HFFc6 (cell line): ENCODE data around the gene CABLES2. TPM values are rescaled to one million over a fixed set of nuclear protein-coding genes. Genes with fewer than 3 reads are reported as not detected.

Experiments
- DNase-seq: peaks from one replicate; pipeline ENCODE4 v3.0.0-alpha.2; 2018
- H3K27ac Mint-ChIP-seq: 2 replicates; pipeline ENCODE4 v1.8.0; 2020; ENCODE audit warnings: mild to moderate bottlenecking, mixed read lengths
- H3K27me3 Mint-ChIP-seq: 2 replicates; pipeline ENCODE4 v1.8.0; 2021; ENCODE audit warnings: mild to moderate bottlenecking, moderate library complexity, mixed read lengths; ENCODE audit not compliant: insufficient read depth
- H3K36me3 Mint-ChIP-seq: 2 replicates; pipeline ENCODE4 v1.8.0; 2021; ENCODE audit warnings: low read depth, mixed read lengths
- H3K4me1 Mint-ChIP-seq: 2 replicates; pipeline ENCODE4 v1.8.0; 2020; ENCODE audit warnings: low read depth, mixed read lengths
- H3K4me3 Mint-ChIP-seq: 2 replicates; pipeline ENCODE4 v1.8.0; 2020; ENCODE audit warnings: mild to moderate bottlenecking, moderate library complexity, mixed read lengths
- H3K9me3 Mint-ChIP-seq: 2 replicates; pipeline ENCODE4 v1.8.0; 2020; ENCODE audit warnings: mild to moderate bottlenecking, mixed read lengths
- CTCF ChIP-seq: fragments of 200-600 bp; sonication (generic); IDR thresholded peaks from 2 replicates; pipeline ENCODE4 v1.5.0; 2021; ENCODE audit warnings: antibody characterized with exemption, mild to moderate bottlenecking
- total RNA-seq, 6 experiments: library from RNA; stranded (reverse); fragmentation: NEBNext Ultra II Directional; extraction: Animal tissue kit (Norgen Biotek cat#: 25700); gene quantifications; 2 replicates in 1 of 6; 3 replicates in 5 of 6; pipeline ENCODE4 v1.2.3, GENCODE V29; 2021

Gene CABLES2
- total RNA-seq, 6 experiments from 2014 or later: 4.9 to 7.0 (median 6.6) TPM

GRCh38 chr20:62355516-62355877, 51.6 kb downstream of the CABLES2 start:
- no peak for TF ChIP-seq CTCF
- no peak overlapping the region for H3K4me3 Mint-ChIP-seq
- no peak overlapping the region for H3K27ac Mint-ChIP-seq
- DNase-seq: no peak
- peaks cover 6% of the 10 kb centered on the region; the same call in 1 of the 2 replicates for H3K4me1 Mint-ChIP-seq
- no peaks in the 10 kb centered on the region for H3K9me3 Mint-ChIP-seq
- no peaks in the 10 kb centered on the region for H3K36me3 Mint-ChIP-seq
- no peaks in the 10 kb centered on the region for H3K27me3 Mint-ChIP-seq

- no peak overlapping the region for H3K4me3 Mint-ChIP-seq
- H3K27ac Mint-ChIP-seq: no peak overlapping the region
- TF ChIP-seq CTCF: no peak
- H3K36me3 Mint-ChIP-seq: no peaks in the 10 kb centered on the region
- H3K9me3 Mint-ChIP-seq: no peaks in the 10 kb centered on the region
- DNase-seq: no peak
- no peaks in the 10 kb centered on the region for H3K27me3 Mint-ChIP-seq
- H3K4me1 Mint-ChIP-seq: peaks cover 6% of the 10 kb centered on the region; the same call in 1 of the 2 replicates
Observed at GRCh38 chr20:62354811-62355341, 52.2 kb downstream of the CABLES2 start.

GRCh38 chr20:62354031-62354808, 52.9 kb downstream of the CABLES2 start:
- H3K4me3 Mint-ChIP-seq: no peak overlapping the region
- no peak overlapping the region for H3K27ac Mint-ChIP-seq
- peaks cover 6% of the 10 kb centered on the region; the same call in 1 of the 2 replicates for H3K4me1 Mint-ChIP-seq
- H3K27me3 Mint-ChIP-seq: no peaks in the 10 kb centered on the region
- H3K36me3 Mint-ChIP-seq: no peaks in the 10 kb centered on the region
- TF ChIP-seq CTCF: no peak
- no peak for DNase-seq
- no peaks in the 10 kb centered on the region for H3K9me3 Mint-ChIP-seq

DNA sequence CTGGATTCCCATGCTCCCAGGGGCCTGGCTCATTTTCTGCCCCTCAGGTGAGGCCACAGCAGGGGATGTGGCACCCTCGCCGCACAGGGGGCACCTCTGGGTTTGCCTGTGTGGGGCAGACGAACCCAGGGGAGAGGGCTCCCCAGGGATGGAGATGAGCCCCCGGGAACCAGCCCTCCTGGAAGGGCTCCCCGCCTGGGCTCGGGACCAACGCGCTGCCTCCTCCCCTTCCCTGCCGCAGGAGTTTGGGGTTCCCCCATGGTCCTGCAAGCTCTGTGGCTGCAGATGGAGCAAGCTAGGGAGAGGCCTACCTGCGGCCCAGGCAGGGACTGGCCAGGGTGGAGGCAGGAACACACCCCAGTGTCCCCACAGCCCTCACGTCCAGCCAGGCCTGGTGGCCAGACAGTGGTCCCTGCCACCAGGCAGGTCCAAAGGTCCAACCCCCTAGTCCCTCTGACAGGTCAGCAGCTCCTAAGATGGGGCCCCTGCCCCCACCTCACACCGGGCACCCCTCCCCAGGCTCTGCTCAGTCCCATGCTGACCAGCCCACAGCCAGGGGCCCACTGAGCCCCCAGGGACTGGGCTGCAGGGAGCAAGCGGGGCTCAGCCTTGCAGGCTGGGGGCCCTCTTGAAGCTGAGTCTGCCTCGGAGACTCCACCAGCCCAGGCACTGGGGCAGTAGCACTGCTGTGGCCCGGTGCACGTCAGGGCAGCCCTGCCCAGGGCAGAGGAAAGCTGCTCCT, 53.6 kb downstream of the CABLES2 start:
- H3K4me3 Mint-ChIP-seq: no peak overlapping the region
- H3K27me3 Mint-ChIP-seq: no peaks in the 10 kb centered on the region
- H3K4me1 Mint-ChIP-seq: peaks cover 6% of the 10 kb centered on the region; the same call in 1 of the 2 replicates
- peaks cover 4% of the 10 kb centered on the region for H3K36me3 Mint-ChIP-seq
- peaks cover 5% of the 10 kb centered on the region for H3K9me3 Mint-ChIP-seq
- H3K27ac Mint-ChIP-seq: no peak overlapping the region
- no peak for DNase-seq
- TF ChIP-seq CTCF: no peak

DNA sequence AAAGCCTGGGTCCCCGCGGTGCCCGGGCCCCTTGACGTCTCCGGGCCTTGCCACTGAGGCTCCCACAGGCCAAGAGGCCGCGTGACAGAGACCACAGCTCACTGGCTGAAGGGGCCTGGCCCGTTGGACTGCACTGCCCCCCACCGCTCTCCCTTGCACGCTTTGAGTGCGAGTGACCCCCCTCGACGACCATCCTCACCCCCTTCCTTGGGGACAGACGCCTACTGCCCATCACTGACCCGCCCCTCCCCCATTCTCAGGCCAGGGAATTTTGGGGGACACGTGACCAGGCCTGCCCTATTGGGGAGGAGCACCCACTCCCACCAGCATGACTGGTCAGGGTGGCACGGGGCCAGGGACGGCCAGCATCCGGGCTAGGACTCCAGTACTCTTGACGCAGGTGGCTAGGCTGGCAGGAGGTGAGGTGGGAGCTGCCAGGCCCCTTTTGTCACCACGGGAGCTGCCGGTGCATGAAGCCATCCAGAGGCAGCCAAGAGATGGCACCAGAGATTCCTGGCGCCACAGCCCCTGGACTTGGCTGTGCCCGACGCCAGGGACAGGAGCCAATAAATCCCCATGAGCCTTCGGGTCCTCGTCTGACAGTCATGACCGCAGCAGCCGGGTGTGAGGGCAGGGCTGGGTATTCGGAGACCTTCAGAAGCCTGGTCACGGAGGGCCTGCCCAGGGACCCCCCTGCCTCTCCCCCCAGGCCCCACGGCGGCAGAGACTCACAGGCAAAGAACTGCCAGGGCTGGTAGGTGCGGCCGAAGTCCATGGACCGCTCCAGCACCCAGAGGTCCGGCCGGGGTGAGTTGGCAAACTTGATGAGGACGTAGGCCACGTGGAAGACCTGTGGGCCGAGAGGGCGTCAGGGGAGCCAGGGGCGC, 54.4 kb downstream of the CABLES2 start:
- Mint-ChIP-seq H3K27me3 (peaks cover 4% of the 10 kb centered on the region; the same call in 1 of the 2 replicates), H3K9me3 (peaks cover 11% of the 10 kb centered on the region), H3K27ac (no peak overlapping the region), H3K4me3 (no peak overlapping the region), H3K4me1 (peaks cover 6% of the 10 kb centered on the region; the same call in 1 of the 2 replicates), H3K36me3 (peaks cover 10% of the 10 kb centered on the region)
- TF ChIP-seq CTCF: no peak
- no peak for DNase-seq
